ENCODE results near the gene DCPS.
"Not testable (repeated sequence)": the region's sequence is repeated elsewhere in the genome, so short reads cannot be mapped to it uniquely, and the experiment has no call there.

Gene DCPS

GRCh38 chr11:126375726-126376125, 71.9 kb downstream of the DCPS start:
- Histone ChIP-seq H3F3A (ENCODE audit: insufficient read depth) (no peaks in the 10 kb centered on the region), H3K27ac (ENCODE audit: low read depth, low read length) (no peak overlapping the region)

DNA sequence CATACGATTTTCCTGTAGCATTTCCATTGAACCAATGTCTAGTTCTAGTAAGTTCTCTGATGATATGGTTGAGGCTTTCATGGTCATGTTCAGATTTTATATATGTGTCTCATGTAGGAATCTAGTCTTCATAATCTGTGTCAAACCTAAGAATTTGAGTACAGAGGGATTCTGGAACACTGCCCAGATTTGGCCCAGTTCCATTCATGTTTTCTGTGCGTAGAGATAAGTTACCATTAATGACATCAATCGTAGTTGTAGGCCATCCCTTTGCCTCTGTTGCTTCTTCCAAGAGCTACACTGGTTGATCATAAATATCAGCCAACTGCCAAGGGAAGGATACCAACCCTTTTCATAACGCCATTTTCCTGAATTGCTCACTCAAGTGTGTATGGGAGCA, 74.9 kb downstream of the DCPS start:
- H3K4me2 ChIP-seq (ENCODE audit: low read depth, low read length, poor library complexity, severe bottlenecking): no peak overlapping the region
- no peak for TF ChIP-seq CTCF (IDR thresholded peaks at IDR 0.05; ENCODE audit: insufficient read depth, low read length, poor library complexity, severe bottlenecking)
- H3K9ac ChIP-seq (ENCODE audit: low read length): no peak overlapping the region
- no peaks in the 10 kb centered on the region for H4K20me1 ChIP-seq (ENCODE audit: low read depth, low read length)
- H3K4me3 ChIP-seq (ENCODE audit: insufficient read depth, low read length, poor library complexity, severe bottlenecking): no peak overlapping the region
- H3K27me3 ChIP-seq (ENCODE audit: low read length): no peaks in the 10 kb centered on the region
- no peaks in the 10 kb centered on the region for H3F3A ChIP-seq (ENCODE audit: insufficient read depth)
- no peaks in the 10 kb centered on the region for H3K79me2 ChIP-seq (ENCODE audit: insufficient read depth, low read length)
- H2AFZ ChIP-seq (ENCODE audit: low read depth, low read length, severe bottlenecking): no peak overlapping the region
- no peaks in the 10 kb centered on the region for H3K9me2 ChIP-seq (replicated peaks; ENCODE audit: insufficient read depth, low read length)
- no peaks in the 10 kb centered on the region for H3K36me3 ChIP-seq (ENCODE audit: low read length)
- no peak overlapping the region for H3K27ac ChIP-seq (ENCODE audit: low read depth, low read length)
- no peaks in the 10 kb centered on the region for H3K9me3 ChIP-seq (ENCODE audit: insufficient read depth, low read length)

More at GRCh38 chr11:126375726-126376125, 71.9 kb downstream of the DCPS start:
- Histone ChIP-seq H3K9me3 (ENCODE audit: insufficient read depth, low read length) (no peaks in the 10 kb centered on the region), H2AFZ (ENCODE audit: low read depth, low read length, severe bottlenecking) (no peak overlapping the region), H3K9ac (ENCODE audit: low read length) (no peak overlapping the region), H4K20me1 (ENCODE audit: low read depth, low read length) (no peaks in the 10 kb centered on the region), H3K27me3 (ENCODE audit: low read length) (no peaks in the 10 kb centered on the region), H3K4me3 (ENCODE audit: insufficient read depth, low read length, poor library complexity, severe bottlenecking) (no peak overlapping the region), H3K4me2 (ENCODE audit: low read depth, low read length, poor library complexity, severe bottlenecking) (no peak overlapping the region), H3K79me2 (ENCODE audit: insufficient read depth, low read length) (no peaks in the 10 kb centered on the region), H3K36me3 (ENCODE audit: low read length) (no peaks in the 10 kb centered on the region), H3K9me2 (replicated peaks; ENCODE audit: insufficient read depth, low read length) (no peaks in the 10 kb centered on the region)
- TF ChIP-seq CTCF (IDR thresholded peaks at IDR 0.05; ENCODE audit: insufficient read depth, low read length, poor library complexity, severe bottlenecking) (no peak), EZH2phosphoT487 (conservative IDR thresholded peaks at IDR 0.05; ENCODE audit: low read length) (no peak)

GRCh38 chr11:126380909-126381308, 77.0 kb downstream of the DCPS start:
- H3K79me2 ChIP-seq (ENCODE audit: insufficient read depth, low read length): no peaks in the 10 kb centered on the region
- no peaks in the 10 kb centered on the region for H3K36me3 ChIP-seq (ENCODE audit: low read length)
- H3K4me3 ChIP-seq (ENCODE audit: insufficient read depth, low read length, poor library complexity, severe bottlenecking): no peak overlapping the region
- H3F3A ChIP-seq (ENCODE audit: insufficient read depth): no peaks in the 10 kb centered on the region
- H3K4me2 ChIP-seq (ENCODE audit: low read depth, low read length, poor library complexity, severe bottlenecking): no peak overlapping the region
- no peak overlapping the region for H2AFZ ChIP-seq (ENCODE audit: low read depth, low read length, severe bottlenecking)
- no peak overlapping the region for H3K27ac ChIP-seq (ENCODE audit: low read depth, low read length)
- TF ChIP-seq CTCF (IDR thresholded peaks at IDR 0.05; ENCODE audit: insufficient read depth, low read length, poor library complexity, severe bottlenecking): no peak
- TF ChIP-seq EZH2phosphoT487 (conservative IDR thresholded peaks at IDR 0.05; ENCODE audit: low read length): no peak
- no peaks in the 10 kb centered on the region for H4K20me1 ChIP-seq (ENCODE audit: low read depth, low read length)
- H3K9me2 ChIP-seq (replicated peaks; ENCODE audit: insufficient read depth, low read length): no peaks in the 10 kb centered on the region
- H3K27me3 ChIP-seq (ENCODE audit: low read length): no peaks in the 10 kb centered on the region
- H3K9ac ChIP-seq (ENCODE audit: low read length): no peak overlapping the region
- H3K9me3 ChIP-seq (ENCODE audit: insufficient read depth, low read length): no peaks in the 10 kb centered on the region

DNA sequence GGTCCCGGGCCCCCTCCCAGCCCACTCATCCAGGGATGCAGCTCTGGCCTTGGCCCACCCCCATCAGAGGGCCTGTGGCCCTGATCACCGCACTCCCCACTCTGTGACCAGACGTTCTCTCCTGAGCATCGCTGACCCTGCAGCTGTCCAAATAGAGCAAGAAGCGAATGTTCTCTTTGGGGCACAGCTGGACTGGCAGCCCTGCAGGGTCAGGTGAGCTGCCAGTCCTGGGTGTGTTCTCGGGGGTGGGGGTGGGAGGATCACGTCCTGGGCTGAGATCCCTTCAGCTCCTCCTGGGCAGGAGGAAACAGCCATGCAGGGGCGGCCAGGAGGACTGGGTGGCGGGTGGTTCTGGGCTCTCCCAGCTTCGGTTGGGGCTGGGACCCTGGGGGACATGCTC, 78.1 kb downstream of the DCPS start:
- not testable (repeated sequence) for H3K4me2 ChIP-seq (ENCODE audit: low read depth, low read length, poor library complexity, severe bottlenecking); H2AFZ ChIP-seq (ENCODE audit: low read depth, low read length, severe bottlenecking); H3F3A ChIP-seq (ENCODE audit: insufficient read depth); H3K9me3 ChIP-seq (ENCODE audit: insufficient read depth, low read length); H3K27me3 ChIP-seq (ENCODE audit: low read length); H4K20me1 ChIP-seq (ENCODE audit: low read depth, low read length); H3K9ac ChIP-seq (ENCODE audit: low read length); H3K36me3 ChIP-seq (ENCODE audit: low read length); H3K4me3 ChIP-seq (ENCODE audit: insufficient read depth, low read length, poor library complexity, severe bottlenecking); H3K79me2 ChIP-seq (ENCODE audit: insufficient read depth, low read length); H3K27ac ChIP-seq (ENCODE audit: low read depth, low read length); H3K9me2 ChIP-seq (replicated peaks; ENCODE audit: insufficient read depth, low read length)

- H3K4me2 ChIP-seq (ENCODE audit: low read depth, low read length, poor library complexity, severe bottlenecking); H3F3A ChIP-seq (ENCODE audit: insufficient read depth); H3K9me3 ChIP-seq (ENCODE audit: insufficient read depth, low read length); H3K9ac ChIP-seq (ENCODE audit: low read length); H2AFZ ChIP-seq (ENCODE audit: low read depth, low read length, severe bottlenecking); H3K27me3 ChIP-seq (ENCODE audit: low read length); H3K9me2 ChIP-seq (replicated peaks; ENCODE audit: insufficient read depth, low read length); H3K4me3 ChIP-seq (ENCODE audit: insufficient read depth, low read length, poor library complexity, severe bottlenecking); H3K27ac ChIP-seq (ENCODE audit: low read depth, low read length); H4K20me1 ChIP-seq (ENCODE audit: low read depth, low read length); H3K79me2 ChIP-seq (ENCODE audit: insufficient read depth, low read length); H3K36me3 ChIP-seq (ENCODE audit: low read length): not testable (repeated sequence)
Observed at GRCh38 chr11:126382641-126383040, 78.8 kb downstream of the DCPS start.

Measured in SU-DHL-6 (cell line).